Measurements from ENCODE around the gene C3. TPM values are rescaled to one million over a fixed set of nuclear protein-coding genes. Genes with fewer than 3 reads are reported as not detected.

The C3 gene
- total RNA-seq, 1 donor from 2014 or later: 1,129 TPM

- TF ChIP-seq, protein P1, sequence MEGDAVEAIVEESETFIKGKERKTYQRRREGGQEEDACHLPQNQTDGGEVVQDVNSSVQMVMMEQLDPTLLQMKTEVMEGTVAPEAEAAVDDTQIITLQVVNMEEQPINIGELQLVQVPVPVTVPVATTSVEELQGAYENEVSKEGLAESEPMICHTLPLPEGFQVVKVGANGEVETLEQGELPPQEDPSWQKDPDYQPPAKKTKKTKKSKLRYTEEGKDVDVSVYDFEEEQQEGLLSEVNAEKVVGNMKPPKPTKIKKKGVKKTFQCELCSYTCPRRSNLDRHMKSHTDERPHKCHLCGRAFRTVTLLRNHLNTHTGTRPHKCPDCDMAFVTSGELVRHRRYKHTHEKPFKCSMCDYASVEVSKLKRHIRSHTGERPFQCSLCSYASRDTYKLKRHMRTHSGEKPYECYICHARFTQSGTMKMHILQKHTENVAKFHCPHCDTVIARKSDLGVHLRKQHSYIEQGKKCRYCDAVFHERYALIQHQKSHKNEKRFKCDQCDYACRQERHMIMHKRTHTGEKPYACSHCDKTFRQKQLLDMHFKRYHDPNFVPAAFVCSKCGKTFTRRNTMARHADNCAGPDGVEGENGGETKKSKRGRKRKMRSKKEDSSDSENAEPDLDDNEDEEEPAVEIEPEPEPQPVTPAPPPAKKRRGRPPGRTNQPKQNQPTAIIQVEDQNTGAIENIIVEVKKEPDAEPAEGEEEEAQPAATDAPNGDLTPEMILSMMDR (IDR thresholded peaks at IDR 0.05): no peak
- intact Hi-C loops (cut with DNase I): no loop called here
- Histone ChIP-seq H3K4me1 (peaks cover 52% of the 10 kb centered on the region), H3K4me3 (peak overlapping the region; percentile 91), H3K27ac (peak overlapping the region; percentile 79), H3K36me3 (peaks cover 23% of the 10 kb centered on the region), H3K27me3 (no peaks in the 10 kb centered on the region), H3K9me3 (no peaks in the 10 kb centered on the region)
- DNase-seq (peak; percentile 81), ATAC-seq (peak; percentile 0)
Measured at GRCh38 chr19:6740589-6741343, 20.3 kb upstream of the C3 start.

- Histone ChIP-seq H3K36me3 (peaks cover 17% of the 10 kb centered on the region), H3K27me3 (no peaks in the 10 kb centered on the region), H3K4me1 (peaks cover 50% of the 10 kb centered on the region), H3K9me3 (no peaks in the 10 kb centered on the region), H3K27ac (peak overlapping the region; percentile 79), H3K4me3 (peak overlapping the region; percentile 91)
- intact Hi-C loops (cut with DNase I): no loop called here
- DNase-seq (peak; percentile 70), ATAC-seq (no peak)
- TF ChIP-seq, protein P1 (IDR thresholded peaks at IDR 0.05): no peak
Measured at GRCh38 chr19:6739883-6740588, 19.6 kb upstream of the C3 start.

GRCh38 chr19:6739390-6739882, 19.0 kb upstream of the C3 start, which contains the start of gene TRIP10:
TRIP10 (plus strand) TSS chr19:6739680; CDS start chr19:6739762, 82 bp downstream.
- ATAC-seq (peak; percentile 58), DNase-seq (peak; percentile 91)
- Histone ChIP-seq H3K27ac (peak within 1 kb of the TSS; percentile 84), H3K36me3 (peaks cover 17% of the 10 kb centered on the region), H3K9me3 (no peaks in the 10 kb centered on the region), H3K27me3 (no peaks in the 10 kb centered on the region), H3K4me3 (peak within 1 kb of the TSS; percentile 91), H3K4me1 (peaks cover 45% of the 10 kb centered on the region)
- TF ChIP-seq, protein P1 (IDR thresholded peaks at IDR 0.05): no peak
- intact Hi-C loops (cut with DNase I): no loop called here

GRCh38 chr19:6738787-6739389, 18.4 kb upstream of the C3 start:
- H3K4me1 ChIP-seq: peaks cover 39% of the 10 kb centered on the region
- peak overlapping the region; percentile 84 for H3K27ac ChIP-seq
- intact Hi-C loops (cut with DNase I): no loop called here
- no peaks in the 10 kb centered on the region for H3K27me3 ChIP-seq
- peak overlapping the region; percentile 47 for H3K4me3 ChIP-seq
- H3K9me3 ChIP-seq: no peaks in the 10 kb centered on the region
- DNase-seq (peak; percentile 75), ATAC-seq (no peak)
- H3K36me3 ChIP-seq: peaks cover 14% of the 10 kb centered on the region
- TF ChIP-seq, protein P1 (IDR thresholded peaks at IDR 0.05): no peak

DNA sequence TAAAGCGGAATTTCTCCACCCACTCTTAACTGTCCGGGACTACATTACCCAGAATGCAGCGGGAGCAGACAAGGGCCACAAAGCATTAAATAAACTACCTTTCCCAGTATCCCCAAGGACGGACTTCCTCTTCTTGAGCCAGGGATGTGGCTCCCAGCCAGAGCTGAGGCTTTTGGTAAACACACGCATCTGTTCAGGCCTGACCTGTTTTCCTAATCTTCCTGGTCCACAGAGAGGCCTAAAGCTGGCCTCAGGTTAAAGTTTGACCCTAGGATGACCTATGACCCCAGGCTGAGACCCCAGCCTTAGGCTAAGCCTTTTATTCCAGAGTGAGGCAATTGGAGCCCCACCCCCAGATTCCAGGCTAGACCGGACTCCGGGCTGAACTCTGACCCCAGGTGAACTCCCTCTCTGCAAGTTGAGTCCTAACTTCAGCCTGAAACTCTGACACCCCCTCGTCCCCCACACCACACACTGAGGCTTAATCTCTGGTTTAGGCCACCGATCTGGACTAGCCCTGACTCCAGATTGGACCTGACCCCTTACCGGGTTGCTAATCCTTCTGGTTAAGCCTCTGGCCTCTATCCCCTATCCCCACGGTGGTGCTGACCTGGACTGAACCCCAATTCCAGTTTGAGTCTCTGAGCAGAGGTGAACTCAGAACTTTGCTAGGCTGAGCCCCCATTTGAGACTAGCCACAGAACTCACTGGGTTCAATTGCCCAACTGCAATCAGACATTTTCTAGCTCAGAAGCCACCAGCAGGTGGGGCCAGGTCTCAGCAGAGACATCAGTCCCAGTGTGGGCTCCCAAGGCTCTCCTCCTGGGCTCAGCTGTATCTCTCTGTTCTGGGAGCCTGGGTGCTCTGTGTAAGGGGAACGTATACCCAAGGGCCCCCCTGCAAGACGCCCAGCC, 17.7 kb upstream of the C3 start:
- Histone ChIP-seq H3K27ac (peak overlapping the region; percentile 84), H3K4me1 (peaks cover 32% of the 10 kb centered on the region), H3K4me3 (peak overlapping the region; percentile 47), H3K27me3 (no peaks in the 10 kb centered on the region), H3K36me3 (peaks cover 9% of the 10 kb centered on the region), H3K9me3 (no peaks in the 10 kb centered on the region)
- DNase-seq: peak; percentile 95
- ATAC-seq: peak; percentile 41
- TF ChIP-seq, protein P1 (IDR thresholded peaks at IDR 0.05): peak; percentile 60
- intact Hi-C loops (cut with DNase I): no loop called here
